Caki2 (cell line): Measurements from ENCODE around the gene UBASH3A. TPM values are rescaled to one million over a fixed set of nuclear protein-coding genes. Genes with fewer than 3 reads are reported as not detected.

ENCODE experiments used
- DNase-seq: peaks from one replicate; pipeline ENCODE4 v3.0.0-alpha.2; 2015; ENCODE audit warnings: low read depth
- in situ Hi-C: cut with HindIII; loops from 2 replicates; pipeline ENCODE4 v1.10.0; 2016; ENCODE audit warnings: low sequenced_read_pairs, low pct_unique_long_range_greater_than_20kb, mixed read lengths
- total RNA-seq: library from RNA; depleted of rRNA; stranded (reverse); fragments of >200 nt; shearing (Covaris generic); gene quantifications from 2 replicates; pipeline ENCODE4 v1.2.3, GENCODE V29; 2014; ENCODE audit warnings: low replicate concordance

Gene UBASH3A
- total RNA-seq, 1 experiment from 2014 or later, result not detected

- DNase-seq, result no peak
- in situ Hi-C loops, result no loop called here
Observed at GRCh38 chr21:42373196-42373907, 30.4 kb upstream of the UBASH3A start.

GRCh38 chr21:42373908-42374455, 29.7 kb upstream of the UBASH3A start:
- in situ Hi-C loops, result no loop called here
- no peak for DNase-seq

DNA sequence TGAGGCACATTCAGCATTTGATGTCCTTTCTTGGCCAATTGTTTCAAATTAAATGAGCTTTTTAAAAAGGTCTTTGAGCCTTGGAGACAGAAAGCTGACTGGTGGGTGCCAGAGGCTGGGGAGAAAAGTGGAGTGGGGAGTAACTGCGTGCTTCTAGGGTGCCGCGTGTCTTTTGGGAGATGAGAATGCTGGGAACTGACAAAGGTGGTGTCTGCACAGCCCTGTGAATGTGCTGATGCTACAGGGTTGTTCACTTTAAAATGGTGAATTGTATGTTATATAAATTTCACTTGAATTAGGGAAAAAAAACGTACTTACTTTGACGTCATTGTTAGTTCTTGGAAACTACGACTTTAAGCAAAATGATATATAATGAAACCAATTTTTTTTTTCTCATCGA, 29.2 kb upstream of the UBASH3A start:
- DNase-seq, result no peak
- in situ Hi-C loops, result no loop called here

DNA sequence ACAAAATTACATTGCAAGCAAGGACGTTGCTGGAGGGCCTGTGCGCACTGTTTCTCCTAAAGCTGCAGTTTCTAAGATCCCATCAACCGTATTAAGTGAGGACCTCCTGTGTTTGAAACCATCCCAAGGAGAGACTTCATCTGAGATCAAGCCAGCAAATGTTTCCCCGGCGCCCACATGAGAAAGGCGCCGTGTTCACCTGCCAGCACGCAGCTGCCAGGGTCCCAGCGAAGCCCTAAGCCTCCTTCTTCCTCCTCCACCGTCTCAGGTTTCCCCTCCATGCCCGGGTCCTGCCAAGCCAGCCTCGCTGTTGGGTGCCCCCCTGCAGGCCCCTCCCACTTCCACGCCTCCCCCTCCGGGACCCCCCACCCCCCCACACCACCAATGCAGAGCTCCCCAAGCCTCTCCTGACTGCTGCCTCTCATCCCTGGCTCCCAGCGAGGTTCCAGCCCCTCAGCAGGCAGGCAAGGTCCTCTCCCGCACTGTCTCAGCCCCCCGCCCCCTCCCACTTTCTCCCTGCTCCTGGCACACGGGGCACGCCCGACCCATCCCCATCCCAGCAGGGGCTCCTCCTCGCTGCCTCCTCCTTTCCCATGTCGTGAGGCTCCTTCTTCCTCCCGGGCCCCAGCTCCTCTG, 28.7 kb upstream of the UBASH3A start:
- in situ Hi-C loops, result no loop called here
- no peak for DNase-seq

DNA sequence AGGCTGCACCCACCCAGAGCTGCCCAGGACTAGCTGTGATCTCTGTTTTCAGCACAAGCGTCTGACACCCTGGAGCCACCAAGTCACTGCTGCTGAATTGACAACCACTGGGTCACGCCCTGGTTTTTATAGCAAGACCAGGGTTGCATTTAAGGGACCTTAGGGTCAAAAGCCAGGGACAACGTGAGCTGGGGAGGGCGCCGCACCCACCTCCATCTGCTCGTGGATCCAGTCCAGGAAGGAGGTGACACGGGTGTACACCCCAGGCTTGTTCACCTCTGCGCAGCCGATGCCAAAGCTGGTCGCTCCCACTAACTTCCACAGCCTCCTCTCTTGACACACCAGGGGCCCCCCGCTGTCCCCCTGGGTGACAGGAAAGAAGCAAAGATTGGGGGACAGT, 28.2 kb upstream of the UBASH3A start:
- in situ Hi-C loops, result no loop called here
- DNase-seq, result no peak

DNA sequence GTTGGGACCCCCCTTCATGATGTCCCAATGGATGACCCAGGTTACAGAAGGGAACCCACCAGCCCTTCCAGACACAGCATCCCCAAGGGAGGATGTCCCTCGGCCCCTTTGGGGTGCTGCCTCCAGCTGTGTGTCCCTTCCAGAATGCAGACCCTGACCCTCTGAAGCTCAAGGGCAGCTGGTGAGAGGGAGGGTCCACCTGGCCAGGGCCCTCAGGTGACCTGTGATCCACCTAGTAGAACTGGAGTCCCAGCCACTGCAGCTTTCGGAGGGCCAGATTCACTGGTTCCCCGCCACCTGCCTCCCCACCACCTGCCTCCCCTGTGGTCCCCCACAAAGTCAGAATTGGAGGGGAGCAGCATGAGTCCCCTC, 27.8 kb upstream of the UBASH3A start:
- in situ Hi-C loops, result no loop called here
- DNase-seq, result no peak

- in situ Hi-C loops, result no loop called here
- DNase-seq, result no peak
Observed at GRCh38 chr21:42376338-42376982, 27.2 kb upstream of the UBASH3A start.

GRCh38 chr21:42377211-42377950, 26.3 kb upstream of the UBASH3A start:
- in situ Hi-C loops, result no loop called here
- DNase-seq, result no peak

DNA sequence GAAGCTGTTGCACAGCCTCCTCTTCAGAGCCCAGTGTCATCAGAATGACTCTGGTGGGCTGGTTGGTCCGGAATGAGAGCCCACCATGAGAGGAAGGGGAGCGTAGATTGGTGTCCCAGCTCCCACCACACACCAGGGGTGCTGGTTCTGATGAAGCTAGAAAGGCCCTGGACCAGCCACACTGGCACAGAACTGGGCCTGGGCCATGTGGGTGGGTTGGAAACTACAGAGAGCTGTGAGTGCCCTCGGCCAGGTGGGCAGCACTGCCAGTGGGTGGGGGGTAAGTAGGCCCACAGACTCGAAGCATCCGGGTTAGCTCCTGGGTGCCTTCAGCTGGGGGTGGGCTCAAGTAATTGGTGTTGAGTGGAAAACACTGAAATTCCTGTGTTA, 25.8 kb upstream of the UBASH3A start:
- in situ Hi-C loops, result no loop called here
- no peak for DNase-seq

DNA sequence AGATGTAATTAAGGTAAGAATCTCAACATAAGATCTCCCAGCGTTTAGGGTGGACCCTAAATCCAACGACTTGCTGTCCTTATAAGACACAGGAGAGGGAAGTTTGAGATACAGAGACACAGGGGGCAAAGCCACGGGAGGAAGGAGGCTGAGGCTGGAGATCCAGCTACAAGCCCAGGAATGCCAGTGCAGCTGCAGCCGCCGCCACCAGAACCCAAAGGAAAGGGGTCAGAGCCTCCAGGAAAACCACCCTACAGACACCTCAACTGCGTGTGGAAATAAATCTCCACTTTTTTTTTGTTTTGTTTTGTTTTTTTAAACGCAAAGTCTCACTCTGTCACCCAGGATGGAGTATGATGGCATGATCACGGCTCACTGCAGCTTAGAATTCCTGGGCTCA, 25.3 kb upstream of the UBASH3A start:
- in situ Hi-C loops, result no loop called here
- DNase-seq, result no peak

DNA sequence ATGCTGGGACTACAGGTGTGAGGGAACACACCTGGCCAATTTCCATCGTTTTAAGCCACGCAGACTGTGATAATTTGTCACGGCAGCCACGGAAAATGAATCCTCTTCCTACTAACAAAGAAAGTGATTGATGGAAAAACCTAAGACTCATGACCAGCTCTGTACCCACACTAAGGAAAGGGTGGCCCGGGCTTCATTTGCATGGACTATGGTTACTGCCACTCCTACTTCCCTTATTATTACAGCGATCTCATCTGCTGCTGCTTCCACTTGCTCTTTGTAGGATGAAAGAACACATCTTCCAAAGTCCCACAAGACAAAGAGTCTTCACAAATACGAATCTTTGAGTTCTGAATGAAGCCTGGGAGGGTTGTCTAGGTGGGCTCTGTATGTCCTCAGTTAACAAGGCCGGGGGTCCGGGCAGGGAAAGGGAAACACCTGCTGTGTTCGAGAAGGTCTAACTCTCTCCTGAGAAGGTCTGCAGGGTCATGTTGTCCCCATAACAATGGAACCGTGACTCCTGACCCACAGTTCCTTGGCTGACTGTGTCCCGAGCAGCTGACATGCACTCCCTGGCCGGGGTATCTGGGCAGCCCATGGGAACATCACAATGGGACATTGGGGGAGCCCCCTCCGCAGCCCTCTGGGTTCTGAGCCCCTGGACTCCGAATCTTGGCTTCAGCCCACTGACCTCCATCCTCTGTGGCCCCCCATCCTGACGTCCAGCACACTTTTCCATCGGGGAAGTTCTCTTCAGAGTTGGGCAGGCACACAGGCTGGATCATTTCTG, 24.1 kb upstream of the UBASH3A start:
- DNase-seq, result no peak
- in situ Hi-C loops, result no loop called here

DNA sequence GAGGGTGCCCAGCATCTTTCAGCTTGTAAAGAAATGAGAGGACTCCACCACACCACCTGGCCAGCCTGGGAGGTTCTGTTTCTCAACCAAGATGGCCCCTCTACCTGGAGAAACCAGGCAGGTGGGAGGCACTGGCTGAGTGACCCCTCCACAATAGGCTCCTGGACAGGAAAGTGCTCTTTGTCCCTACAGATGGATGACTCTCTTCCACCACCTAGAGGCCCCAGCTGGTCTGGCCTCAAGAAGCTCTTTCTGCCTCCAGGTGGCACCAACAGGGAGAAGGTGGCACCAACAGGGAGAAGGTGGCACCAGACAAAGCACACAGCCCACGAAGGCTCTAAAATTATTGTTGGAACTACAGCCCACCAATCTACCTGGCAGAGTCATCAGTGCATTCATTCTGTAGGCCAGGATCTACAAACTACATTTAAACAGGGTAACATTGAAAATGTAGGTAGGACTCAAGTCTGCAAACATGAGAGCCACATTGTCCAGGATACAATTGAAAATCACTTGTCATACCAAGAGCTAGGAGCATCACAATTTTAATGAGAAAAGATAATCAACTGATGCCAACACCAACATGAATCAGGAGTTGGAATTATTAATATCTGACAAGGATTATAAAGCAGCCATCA, 22.2 kb upstream of the UBASH3A start:
- in situ Hi-C loops, result no loop called here
- peak; percentile 61 for DNase-seq

- DNase-seq, result no peak
- in situ Hi-C loops, result no loop called here
Observed at GRCh38 chr21:42382915-42383314, 20.8 kb upstream of the UBASH3A start.

DNA sequence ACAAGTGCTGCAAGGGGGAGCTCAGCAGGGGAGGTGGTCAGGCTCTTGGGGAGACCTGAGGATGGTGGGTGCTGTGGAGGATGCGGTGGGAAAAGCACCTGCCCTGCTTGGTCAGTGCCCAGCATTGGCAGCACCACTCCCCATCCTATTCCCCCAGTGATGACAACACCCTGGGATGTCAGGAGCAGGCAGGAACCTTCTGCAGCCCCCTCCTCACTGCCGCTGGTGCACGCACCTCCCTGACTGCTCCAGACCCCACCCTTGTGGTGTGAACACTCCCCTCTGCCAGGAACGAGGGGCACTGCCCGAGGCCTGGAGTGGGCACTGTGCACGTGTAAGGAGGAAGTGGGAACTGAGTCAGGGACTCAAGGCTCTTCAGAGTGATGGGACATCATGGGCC, 20.4 kb upstream of the UBASH3A start:
- no peak for DNase-seq
- in situ Hi-C loops, result no loop called here

DNA sequence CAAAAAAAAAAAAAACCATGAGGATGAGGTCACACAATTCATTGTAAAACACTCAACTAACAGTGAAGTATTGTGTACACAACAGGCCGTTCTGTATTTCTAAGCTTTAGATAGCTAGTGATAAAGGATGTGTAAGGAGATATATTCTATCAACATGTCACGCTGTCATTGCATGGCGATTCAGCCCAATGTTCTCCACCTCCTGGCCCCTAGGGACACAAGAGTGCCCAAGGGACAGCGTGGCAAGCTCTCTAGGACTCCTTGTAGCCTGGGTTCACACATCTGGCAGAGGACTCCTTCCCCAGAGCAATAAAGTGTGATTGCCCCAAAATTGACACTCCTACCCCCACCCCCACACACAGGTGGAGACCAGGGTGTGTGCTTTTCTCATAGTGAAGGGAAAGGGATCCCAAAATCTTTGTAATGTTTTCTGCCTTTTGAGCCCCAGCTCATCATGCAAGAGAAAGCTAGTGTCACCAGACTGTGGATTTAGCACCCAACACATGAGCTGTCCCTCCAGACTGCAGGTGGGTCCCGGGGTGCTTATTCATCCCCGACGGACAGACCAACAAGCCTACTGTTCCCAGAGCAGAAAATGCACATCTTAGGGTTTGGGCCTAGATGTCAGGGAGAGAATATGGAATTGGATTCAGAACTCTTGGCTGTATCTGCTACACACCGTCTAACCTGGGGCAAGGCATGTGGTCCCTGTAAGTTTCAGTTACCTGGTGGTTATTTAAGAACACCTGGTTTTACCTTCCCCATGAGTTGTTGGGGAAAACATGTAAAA, 19.4 kb upstream of the UBASH3A start:
- in situ Hi-C loops, result no loop called here
- no peak for DNase-seq

- in situ Hi-C loops, result no loop called here
- no peak for DNase-seq
Observed at GRCh38 chr21:42384989-42385388, 18.7 kb upstream of the UBASH3A start.

GRCh38 chr21:42385619-42386018, 18.1 kb upstream of the UBASH3A start:
- DNase-seq, result no peak
- in situ Hi-C loops, result no loop called here
